Vagina (tissue), 2 donors: ENCODE data around the gene CDC25A. TPM values are rescaled to one million over a fixed set of nuclear protein-coding genes. Genes with fewer than 3 reads are reported as not detected.

Experiments used
- DNase-seq, 2 donors: peaks; one replicate each; pipeline ENCODE4 v3.0.0-alpha.2; 2017; ENCODE audit errors: extremely low spot score in 2 of 2
- H3K27ac ChIP-seq: fragments of 200-600 bp; sonication (generic); one replicate; pipeline ENCODE4 v1.5.1; 2019
- H3K27me3 ChIP-seq: fragments of 200-600 bp; sonication (generic); one replicate; pipeline ENCODE4 v1.5.1; 2019
- H3K36me3 ChIP-seq, 2 donors: fragments of 200-600 bp; sonication (generic); one replicate each; pipeline ENCODE4 v1.5.1; 2017 to 2019
- H3K4me1 ChIP-seq: fragments of 200-600 bp; sonication (generic); one replicate; pipeline ENCODE4 v1.5.1; 2019
- H3K4me3 ChIP-seq, 2 donors: fragments of 200-600 bp; sonication (generic); 1 replicate in 1 of 2; 2 replicates in 1 of 2; pipeline ENCODE4 v1.5.1; 2016 to 2019
- H3K9me3 ChIP-seq: fragments of 200-600 bp; sonication (generic); one replicate; pipeline ENCODE4 v1.5.1; 2019
- CTCF ChIP-seq, 3 experiments: fragments of 450-650 bp in 2 of 3; fragments of 200-600 bp in 1 of 3; sonication (generic) in 1 of 3; IDR thresholded peaks; one replicate each; pipeline ENCODE4 v1.5.1; 2017 to 2019; ENCODE audit warnings: antibody characterized with exemption in 3 of 3, mild to moderate bottlenecking in 2 of 3, moderate library complexity in 2 of 3
- POLR2A ChIP-seq, 2 donors: fragments of 450-650 bp; IDR thresholded peaks; one replicate each; pipeline ENCODE4 v1.6.1; 2017; ENCODE audit warnings: antibody characterized with exemption in 2 of 2, mild to moderate bottlenecking in 2 of 2, moderate library complexity in 2 of 2
- POLR2AphosphoS5 ChIP-seq, 2 donors: sonication (generic); formaldehyde crosslinking; IDR thresholded peaks; one replicate each; pipeline ENCODE4 v1.9.0; 2017; ENCODE audit warnings: antibody characterized with exemption in 2 of 2, mild to moderate bottlenecking in 2 of 2, low read depth in 1 of 2; ENCODE audit not compliant: insufficient read depth in 1 of 2
- intact Hi-C: fragments of 100-400 bp; cut with DNase I; formaldehyde crosslinking; loops from one replicate; pipeline ENCODE4 v1.15.1; 2023
- total RNA-seq: library from RNA; depleted of rRNA; stranded (reverse); fragments of >200 nt; gene quantifications from one replicate; pipeline ENCODE4 v1.2.3, GENCODE V29; 2016

CDC25A gene
- total RNA-seq, 1 donor from 2014 or later: 8.8 TPM

GRCh38 chr3:48137425-48137999, 50.7 kb downstream of the CDC25A start:
- Histone ChIP-seq H3K27ac (peak overlapping the region; percentile 30), H3K4me3 (no peak overlapping the region), H3K36me3 (no peaks in the 10 kb centered on the region), H3K9me3 (no peaks in the 10 kb centered on the region), H3K27me3 (no peaks in the 10 kb centered on the region), H3K4me1 (peaks cover 12% of the 10 kb centered on the region)
- no peak for DNase-seq
- TF ChIP-seq POLR2A (IDR thresholded peaks at IDR 0.05): no peak
- TF ChIP-seq POLR2AphosphoS5 (IDR thresholded peaks at IDR 0.05; ENCODE audit: insufficient read depth in 1 of 2, low read depth in 1 of 2): peak in 1 of 2 donors; percentile 27
- intact Hi-C loops: no loop called here

- H3K27me3 ChIP-seq: no peaks in the 10 kb centered on the region
- no peak for DNase-seq
- intact Hi-C loops: no loop called here
- no peak for TF ChIP-seq CTCF (IDR thresholded peaks at IDR 0.05)
- no peaks in the 10 kb centered on the region for H3K9me3 ChIP-seq
- H3K4me3 ChIP-seq: no peak overlapping the region
- peaks cover 10% of the 10 kb centered on the region for H3K4me1 ChIP-seq
- H3K27ac ChIP-seq: no peak overlapping the region
- no peaks in the 10 kb centered on the region for H3K36me3 ChIP-seq
Observed at GRCh38 chr3:48135552-48136495, 52.4 kb downstream of the CDC25A start.

- Histone ChIP-seq H3K4me3 (no peak overlapping the region), H3K27ac (peak overlapping the region; percentile 77), H3K9me3 (no peaks in the 10 kb centered on the region), H3K4me1 (peaks cover 23% of the 10 kb centered on the region), H3K27me3 (no peaks in the 10 kb centered on the region), H3K36me3 (no peaks in the 10 kb centered on the region)
- intact Hi-C loops: no loop called here
- no peak for DNase-seq
- TF ChIP-seq CTCF (IDR thresholded peaks at IDR 0.05): no peak
- TF ChIP-seq POLR2AphosphoS5 (IDR thresholded peaks at IDR 0.05; ENCODE audit: insufficient read depth in 1 of 2, low read depth in 1 of 2): peak; percentile 30 to 59
Observed at GRCh38 chr3:48130321-48130904, 57.8 kb downstream of the CDC25A start.

GRCh38 chr3:48129921-48130320, 58.3 kb downstream of the CDC25A start:
- Histone ChIP-seq H3K4me1 (peaks cover 23% of the 10 kb centered on the region), H3K4me3 (no peak overlapping the region), H3K36me3 (no peaks in the 10 kb centered on the region), H3K27me3 (no peaks in the 10 kb centered on the region), H3K27ac (peak overlapping the region; percentile 77), H3K9me3 (no peaks in the 10 kb centered on the region)
- intact Hi-C loops: no loop called here
- DNase-seq: no peak
- TF ChIP-seq POLR2AphosphoS5 (IDR thresholded peaks at IDR 0.05; ENCODE audit: insufficient read depth in 1 of 2, low read depth in 1 of 2): no peak
- no peak for TF ChIP-seq CTCF (IDR thresholded peaks at IDR 0.05)
- TF ChIP-seq POLR2A (IDR thresholded peaks at IDR 0.05): no peak

GRCh38 chr3:48128774-48129173, 59.4 kb downstream of the CDC25A start:
- no peak overlapping the region for H3K4me3 ChIP-seq
- H3K9me3 ChIP-seq: no peaks in the 10 kb centered on the region
- no peaks in the 10 kb centered on the region for H3K27me3 ChIP-seq
- no peak for TF ChIP-seq CTCF (IDR thresholded peaks at IDR 0.05)
- TF ChIP-seq POLR2A (IDR thresholded peaks at IDR 0.05): no peak
- no peak for TF ChIP-seq POLR2AphosphoS5 (IDR thresholded peaks at IDR 0.05; ENCODE audit: insufficient read depth in 1 of 2, low read depth in 1 of 2)
- DNase-seq: no peak
- H3K27ac ChIP-seq: no peak overlapping the region
- intact Hi-C loops: no loop called here
- no peaks in the 10 kb centered on the region for H3K36me3 ChIP-seq
- peaks cover 23% of the 10 kb centered on the region for H3K4me1 ChIP-seq
